ENCODE data around the gene HSH2D.

The HSH2D gene

DNA sequence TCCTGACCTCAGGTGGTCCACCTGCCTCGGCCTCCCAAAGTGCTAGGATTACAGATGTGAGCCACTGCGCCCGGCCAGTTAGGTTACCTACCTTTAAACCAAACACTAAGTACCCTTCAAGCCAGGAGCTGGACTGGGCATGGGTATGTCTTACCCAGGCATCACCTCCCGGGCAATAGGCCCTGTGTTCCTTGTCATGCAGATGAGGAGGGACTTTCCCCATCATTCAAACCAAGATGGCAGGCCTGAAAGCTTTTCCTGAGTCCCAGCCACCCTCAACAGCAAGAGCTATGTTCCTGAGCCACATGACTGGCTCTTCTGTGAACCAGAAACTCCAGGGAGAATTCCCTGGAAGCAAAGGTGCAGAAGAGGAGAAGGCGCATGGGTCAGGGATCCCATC lies 22.3 kb upstream of the HSH2D start:
- DNase-seq = no peak

DNA sequence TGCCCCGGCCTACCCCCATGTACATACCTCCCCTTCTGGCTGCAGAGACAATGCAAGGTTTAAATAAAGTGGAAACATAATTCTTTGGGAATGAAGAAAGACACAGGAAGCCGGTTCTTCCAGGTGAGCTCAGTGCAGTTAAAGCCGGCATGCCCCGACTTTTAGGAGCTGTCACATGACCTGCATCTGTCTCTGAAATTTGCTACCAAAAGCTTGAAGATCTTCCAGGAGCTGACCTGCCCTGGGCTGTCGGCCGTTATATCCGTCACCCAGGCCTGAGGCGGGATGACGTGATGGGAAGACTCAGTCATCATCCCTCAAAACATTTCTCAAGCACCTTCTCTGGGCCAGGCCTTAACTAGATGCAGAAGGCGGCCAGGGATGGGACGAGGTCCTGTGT lies 21.5 kb upstream of the HSH2D start:
- DNase-seq = no peak

DNA sequence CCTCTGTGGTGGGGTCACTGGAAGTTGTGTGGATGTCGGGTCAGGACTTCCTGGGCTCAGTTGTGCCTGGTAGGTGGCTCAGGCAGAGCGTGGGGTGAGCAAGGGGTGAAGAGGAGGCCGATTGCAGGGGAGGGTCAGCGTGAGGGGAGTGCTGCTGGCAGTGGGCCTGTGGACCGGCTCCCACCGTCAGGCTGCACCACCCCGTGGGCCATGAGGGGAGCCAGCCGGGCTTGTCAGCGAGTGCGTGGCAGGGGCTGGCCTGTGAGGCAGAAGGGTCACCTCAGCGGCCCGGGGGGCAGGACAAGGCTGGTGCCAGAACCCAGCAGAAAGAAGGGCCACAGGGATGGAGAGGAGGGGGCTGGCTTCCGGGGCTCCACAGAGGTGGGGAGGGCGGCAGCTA lies 18.5 kb upstream of the HSH2D start:
- DNase-seq = no peak

- no peak for DNase-seq
Observed at GRCh38 chr19:16125737-16126495, 17.6 kb upstream of the HSH2D start.

GRCh38 chr19:16127080-16127479 lies 16.4 kb upstream of the HSH2D start:
- no peak for DNase-seq

GRCh38 chr19:16127776-16128371 lies 15.6 kb upstream of the HSH2D start:
- DNase-seq = no peak

GRCh38 chr19:16131648-16132047 lies 11.8 kb upstream of the HSH2D start:
- no peak for DNase-seq

GRCh38 chr19:16133818-16134217 lies 9.7 kb upstream of the HSH2D start:
- DNase-seq = no peak

GRCh38 chr19:16134510-16134909 lies 9.0 kb upstream of the HSH2D start:
- no peak for DNase-seq

DNA sequence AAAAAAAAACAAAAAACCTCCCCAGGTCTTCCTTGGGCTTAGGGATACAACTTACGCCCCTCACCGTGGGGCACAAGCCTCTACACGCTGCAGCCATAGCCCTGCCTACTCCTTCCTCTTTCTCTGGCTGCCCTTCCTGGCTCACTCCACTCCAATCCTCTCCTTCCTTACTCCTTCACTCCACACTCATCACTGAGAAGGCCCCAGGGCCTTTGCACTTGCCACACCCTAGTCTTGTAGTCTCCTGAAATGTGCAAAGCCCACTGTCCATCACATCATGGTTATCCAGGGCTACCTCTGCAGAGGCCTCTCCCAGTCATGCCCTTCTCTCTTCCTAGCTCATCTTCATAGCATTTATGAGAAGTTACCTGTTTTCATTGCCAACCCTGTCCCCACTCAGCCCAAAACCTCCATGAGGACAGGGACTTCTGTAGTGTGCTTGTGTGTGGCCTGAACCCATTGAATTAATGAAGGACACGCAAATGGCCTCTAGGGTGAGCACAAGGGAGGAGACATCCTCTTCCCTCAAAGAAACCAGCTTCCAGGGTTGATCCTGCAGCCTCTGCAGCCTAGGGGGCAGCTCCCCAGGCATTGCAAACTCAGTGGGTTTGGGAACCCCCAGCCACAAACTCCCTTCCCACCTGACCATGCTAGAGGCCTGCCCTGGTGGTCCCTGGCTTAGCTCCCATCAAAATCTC lies 7.9 kb upstream of the HSH2D start:
- no peak for DNase-seq

GRCh38 chr19:16136185-16136999 lies 7.1 kb upstream of the HSH2D start:
- no peak for DNase-seq

DNA sequence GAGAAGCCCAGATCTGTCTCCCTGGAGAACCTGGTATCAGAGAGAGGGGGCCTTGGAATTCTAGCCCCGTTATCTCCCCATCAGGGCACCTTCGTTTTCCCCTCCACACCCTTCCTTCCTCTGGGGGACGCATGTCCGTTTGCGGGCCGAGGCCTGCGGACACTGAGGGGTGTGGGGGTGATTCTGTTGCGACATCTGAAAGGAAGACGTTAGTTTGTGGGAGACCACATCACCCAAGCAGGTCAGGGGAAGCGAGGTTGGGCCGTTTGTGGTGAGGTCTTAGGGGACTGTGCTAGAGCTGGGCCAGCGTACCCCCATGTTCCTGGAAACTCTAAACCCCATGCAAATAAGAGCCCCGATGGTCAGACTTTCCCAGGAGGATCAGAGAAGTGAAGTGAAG lies 3.7 kb upstream of the HSH2D start:
- no peak for DNase-seq

GRCh38 chr19:16141043-16141442 lies 2.4 kb upstream of the HSH2D start:
- DNase-seq = no peak

DNA sequence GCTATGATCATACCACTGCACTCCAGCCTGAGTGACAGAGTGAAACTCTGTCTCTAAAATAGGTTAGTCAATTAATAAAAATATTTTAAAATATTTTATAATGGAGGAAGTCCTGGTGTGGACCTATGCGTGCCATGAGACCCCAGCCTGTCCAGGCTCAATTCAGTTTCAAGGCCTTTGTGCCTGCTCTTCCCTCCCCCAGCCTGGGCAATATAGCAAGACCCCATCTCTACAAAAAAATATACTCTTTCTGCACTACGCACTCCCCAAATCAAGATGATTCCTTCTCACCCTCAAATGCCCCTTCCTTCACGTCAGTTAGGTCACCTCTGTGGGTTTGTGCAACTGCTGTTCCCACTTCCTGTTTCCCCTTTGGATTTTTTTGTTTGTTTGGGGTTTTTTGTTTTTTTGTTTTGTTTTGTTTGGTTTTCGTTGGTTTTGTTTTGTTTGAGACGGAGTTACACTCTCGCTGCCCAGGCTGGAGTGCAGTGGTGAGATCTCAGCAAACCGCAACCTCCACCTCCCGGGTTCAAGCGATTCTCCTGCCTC lies 1.4 kb upstream of the HSH2D start:
- no peak for DNase-seq

GRCh38 chr19:16144216-16144581 lies 714 bp downstream of the HSH2D start:
- DNase-seq = no peak

- DNase-seq = no peak
Observed at GRCh38 chr19:16146112-16146511, 2.6 kb downstream of the HSH2D start.

DNA sequence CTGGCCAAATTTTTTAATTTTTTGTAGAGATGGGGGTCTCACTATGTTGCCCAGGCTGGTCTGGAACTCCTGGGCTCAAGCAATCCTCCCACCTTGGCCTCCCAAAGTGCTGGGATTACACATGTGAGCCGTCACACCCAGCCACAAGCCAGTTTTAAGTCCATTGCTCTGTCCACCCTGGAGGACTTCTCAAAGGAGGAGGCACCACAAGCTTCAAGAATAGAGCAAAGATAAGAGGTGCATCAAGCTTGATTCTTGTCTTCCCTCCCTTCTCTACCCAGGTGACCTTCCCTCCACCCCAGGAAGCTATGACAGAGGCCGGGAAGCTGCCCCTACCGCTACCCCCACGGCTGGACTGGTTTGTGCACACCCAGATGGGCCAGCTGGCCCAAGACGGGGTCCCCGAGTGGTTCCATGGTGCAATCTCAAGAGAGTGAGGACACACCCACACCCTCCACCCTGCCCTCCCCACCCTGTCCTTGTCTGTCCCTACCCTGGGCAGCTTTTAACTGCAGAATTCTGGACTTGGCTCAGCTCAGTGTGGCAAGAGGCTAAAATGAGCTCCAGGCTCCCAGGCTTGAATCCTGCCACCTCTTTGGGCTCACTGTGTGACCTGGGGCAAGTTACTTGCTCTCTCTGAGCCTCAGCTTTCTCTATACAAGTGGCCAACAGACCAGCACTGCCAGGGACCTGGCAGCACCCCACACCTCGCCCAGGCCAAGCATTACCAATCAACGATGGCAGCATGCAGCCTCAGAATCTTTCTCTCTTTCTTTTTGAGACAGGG lies 5.2 kb downstream of the HSH2D start:
- DNase-seq = no peak

DNA sequence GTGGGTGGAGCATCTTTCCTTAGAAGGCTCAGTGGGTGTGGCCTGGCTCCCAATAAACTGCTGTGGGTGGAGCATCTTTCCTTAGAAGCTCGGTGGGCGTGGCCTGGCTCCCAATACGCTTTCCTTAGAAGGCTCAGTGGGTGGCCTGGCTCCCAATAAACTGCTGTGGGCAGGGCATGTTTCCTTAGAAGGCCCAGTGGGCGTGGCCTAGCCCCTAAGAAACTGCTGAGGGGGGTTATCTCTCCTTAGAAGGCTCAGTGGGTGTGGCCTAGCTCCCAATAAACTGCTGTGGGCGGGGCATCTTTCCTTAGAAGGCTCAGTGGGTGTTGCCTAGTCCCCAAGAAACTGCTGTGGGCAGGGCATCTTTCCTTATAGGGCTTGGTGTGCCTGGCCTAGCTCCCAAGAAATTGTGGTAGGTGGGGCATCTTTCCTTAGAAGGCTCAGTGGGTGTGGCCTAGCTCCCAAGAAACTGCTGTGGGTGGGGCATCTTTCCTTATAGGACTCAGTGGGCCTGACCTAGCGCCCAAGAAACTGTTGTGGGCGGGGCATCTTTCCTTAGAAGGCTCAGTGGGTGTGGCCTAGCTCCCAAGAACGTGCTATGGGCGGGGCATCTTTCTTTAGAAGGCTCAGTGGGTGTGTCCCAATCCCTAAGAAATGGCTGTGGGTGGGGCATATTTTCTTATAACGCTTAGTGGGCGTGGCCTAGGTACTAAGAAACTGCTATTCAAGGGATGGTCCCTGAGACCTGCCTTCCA lies 10.3 kb downstream of the HSH2D start:
- DNase-seq = no peak

DNA sequence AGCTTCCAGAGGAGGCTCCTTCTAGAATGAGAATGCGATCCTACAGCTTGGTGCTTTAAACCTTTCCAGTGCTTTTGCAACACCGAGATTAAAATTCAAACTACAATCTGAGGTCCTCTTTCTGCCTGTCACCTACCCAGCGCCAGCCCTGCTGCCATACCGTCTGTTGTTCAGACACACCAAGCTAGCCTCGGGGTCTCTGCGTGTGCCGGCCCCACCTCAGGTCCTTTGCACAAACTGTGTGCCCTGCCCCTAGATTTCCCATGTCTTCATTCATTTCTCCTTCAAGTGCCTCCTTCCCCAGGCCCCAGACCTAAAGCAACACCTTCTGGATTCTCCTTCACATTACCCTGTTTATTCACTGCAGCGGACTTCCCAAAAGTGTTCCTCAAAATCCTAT lies 11.1 kb downstream of the HSH2D start:
- no peak for DNase-seq

- no peak for DNase-seq
Observed at GRCh38 chr19:16155128-16155527, 11.6 kb downstream of the HSH2D start.

GRCh38 chr19:16156904-16157303 lies 13.4 kb downstream of the HSH2D start:
- DNase-seq = no peak

GRCh38 chr19:16157601-16158000 lies 14.1 kb downstream of the HSH2D start:
- DNase-seq = no peak
